Urothelium cell line (cell line): ENCODE data around the gene EEF1A1.
"Not testable (repeated sequence)": the region's sequence is repeated elsewhere in the genome, so short reads cannot be mapped to it uniquely, and the experiment has no call there.

Experiments used
- DNase-seq: peaks from one replicate; pipeline ENCODE4 v3.0.0; 2011; ENCODE audit warnings: low spot score, mixed read lengths
- FAIRE-seq: peaks from 2 replicates; lab custom pipeline; 2011; peaks lifted over from hg19 to GRCh38; lab: Jason Lieb, UNC

Gene EEF1A1

GRCh38 chr6:73538116-73538779, 17.4 kb upstream of the EEF1A1 start:
- FAIRE-seq, result no peak
- DNase-seq, result no peak

DNA sequence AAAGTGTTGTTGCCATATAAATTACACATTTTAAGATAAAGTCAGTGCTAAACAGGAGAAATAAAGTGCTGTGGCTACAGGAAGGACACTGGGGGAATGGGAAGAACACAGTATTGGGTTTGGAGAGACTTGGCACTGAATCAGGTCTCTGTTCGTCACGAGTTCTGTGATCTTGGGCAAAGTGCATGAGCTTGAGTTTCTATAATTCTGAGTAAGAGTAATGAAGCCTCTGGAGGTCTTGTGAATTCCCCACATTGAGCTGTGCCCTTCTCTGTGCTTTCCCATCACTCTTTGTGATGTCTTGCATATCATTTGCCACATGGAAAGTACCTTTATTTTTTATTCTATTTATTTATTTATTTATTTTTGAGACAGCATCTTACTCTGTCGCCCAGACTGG, 16.8 kb upstream of the EEF1A1 start:
- DNase-seq (no peak), FAIRE-seq (no peak)

- FAIRE-seq (no peak), DNase-seq (no peak)
Observed at GRCh38 chr6:73534628-73535027, 13.8 kb upstream of the EEF1A1 start.

DNA sequence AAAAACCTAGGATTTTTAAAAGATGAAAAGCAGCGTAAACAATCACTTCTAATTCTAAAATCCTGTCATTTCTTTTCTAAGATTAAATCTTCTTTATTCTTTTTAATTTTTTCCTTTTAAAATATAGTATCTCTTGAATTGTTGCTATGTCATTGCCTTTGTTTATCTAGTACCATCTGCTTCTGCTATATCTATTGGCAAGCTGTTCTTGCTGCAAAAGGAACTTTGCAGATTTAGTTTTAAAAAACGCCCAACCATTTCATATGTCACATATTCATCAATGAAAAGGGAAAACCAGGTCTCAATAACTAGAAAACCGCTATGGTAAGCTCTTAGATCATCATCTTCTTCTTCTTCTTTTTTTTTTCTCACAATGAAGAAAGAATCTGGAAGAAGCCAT, 11.5 kb upstream of the EEF1A1 start:
- FAIRE-seq (no peak), DNase-seq (no peak)

GRCh38 chr6:73528897-73529296, 8.1 kb upstream of the EEF1A1 start:
- no peak for FAIRE-seq
- no peak for DNase-seq

GRCh38 chr6:73525546-73526330, 4.9 kb upstream of the EEF1A1 start:
- DNase-seq, result no peak
- no peak for FAIRE-seq

DNA sequence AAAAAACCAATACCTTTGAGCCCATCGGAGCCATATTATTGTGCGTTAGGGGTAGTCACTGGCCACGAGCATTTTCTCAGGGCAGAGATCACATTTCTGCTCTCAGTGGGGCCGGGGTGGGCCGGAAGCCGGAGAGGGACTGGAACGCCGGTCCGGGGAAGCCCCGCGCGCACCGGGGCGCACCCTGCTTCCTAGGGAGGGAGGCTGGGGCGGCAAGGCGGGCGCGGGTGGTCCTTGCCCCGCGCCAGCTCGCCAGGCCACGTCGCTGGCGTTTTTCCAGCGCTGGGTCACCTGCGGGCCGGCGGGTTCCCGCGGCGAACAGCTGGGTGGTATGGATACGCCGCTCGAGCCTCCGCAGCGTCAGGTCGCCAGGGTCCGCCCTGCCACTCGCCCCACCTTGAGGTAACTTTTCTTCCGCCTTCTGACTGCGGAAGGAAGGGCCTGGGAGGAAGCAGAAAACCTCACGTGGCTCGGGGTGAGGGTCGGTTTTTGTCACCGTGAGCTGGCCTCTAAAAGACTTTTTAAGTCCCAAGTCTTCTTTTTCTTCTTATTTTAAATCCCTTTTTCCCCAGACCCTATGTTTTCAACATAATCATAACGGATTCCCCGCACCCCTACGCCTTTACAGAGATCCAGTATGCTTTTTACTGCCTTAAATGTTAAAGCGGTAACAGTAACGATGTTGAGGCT, 2.7 kb upstream of the EEF1A1 start:
- peak; percentile 41 for DNase-seq
- FAIRE-seq, result no peak

GRCh38 chr6:73521351-73521985, 636 bp upstream of the EEF1A1 start:
- FAIRE-seq, result no peak
- peak; percentile 56 for DNase-seq

GRCh38 chr6:73519926-73520687, 725 bp downstream of the EEF1A1 start:
- DNase-seq (peak; percentile 65), FAIRE-seq (no peak)

DNA sequence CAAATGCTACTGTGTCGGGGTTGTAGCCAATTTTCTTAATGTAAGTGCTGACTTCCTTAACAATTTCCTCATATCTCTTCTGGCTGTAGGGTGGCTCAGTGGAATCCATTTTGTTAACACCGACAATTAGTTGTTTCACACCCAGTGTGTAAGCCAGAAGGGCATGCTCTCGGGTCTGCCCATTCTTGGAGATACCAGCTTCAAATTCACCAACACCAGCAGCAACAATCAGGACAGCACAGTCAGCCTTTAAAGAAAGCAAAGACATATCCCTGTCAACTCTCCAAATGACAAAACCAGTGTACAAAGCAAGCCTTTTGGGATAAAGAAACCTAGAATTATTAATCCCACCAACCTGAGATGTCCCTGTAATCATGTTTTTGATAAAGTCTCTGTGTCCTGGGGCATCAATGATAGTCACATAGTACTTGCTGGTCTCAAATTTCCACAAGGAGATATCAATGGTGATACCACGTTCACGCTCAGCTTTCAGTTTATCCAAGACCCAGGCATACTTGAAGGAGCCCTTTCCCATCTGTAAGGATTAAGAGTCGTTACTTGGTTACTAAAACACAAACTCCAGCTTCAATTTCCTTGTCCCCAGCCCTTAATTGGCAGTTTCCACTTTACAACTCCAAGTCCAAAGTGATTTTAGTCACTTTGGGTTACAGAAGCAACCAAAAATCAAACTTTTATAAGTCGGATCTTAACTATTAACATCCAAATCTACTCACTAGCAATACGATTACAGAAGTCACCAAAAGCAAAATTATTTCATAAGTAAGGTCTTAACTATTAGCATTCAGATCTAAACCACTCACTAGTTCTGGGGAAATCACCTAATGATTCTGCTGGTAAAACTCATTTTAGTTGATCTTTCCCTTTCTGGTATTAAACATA, 1.6 kb downstream of the EEF1A1 start:
- FAIRE-seq, DNase-seq: not testable (repeated sequence)

- not testable (repeated sequence) for DNase-seq, FAIRE-seq
Observed at GRCh38 chr6:73518100-73518981, 2.5 kb downstream of the EEF1A1 start.

- FAIRE-seq (no peak), DNase-seq (no peak)
Observed at GRCh38 chr6:73516514-73517489, 4.0 kb downstream of the EEF1A1 start.

GRCh38 chr6:73515204-73515655, 5.6 kb downstream of the EEF1A1 start:
- no peak for FAIRE-seq
- DNase-seq, result no peak

DNA sequence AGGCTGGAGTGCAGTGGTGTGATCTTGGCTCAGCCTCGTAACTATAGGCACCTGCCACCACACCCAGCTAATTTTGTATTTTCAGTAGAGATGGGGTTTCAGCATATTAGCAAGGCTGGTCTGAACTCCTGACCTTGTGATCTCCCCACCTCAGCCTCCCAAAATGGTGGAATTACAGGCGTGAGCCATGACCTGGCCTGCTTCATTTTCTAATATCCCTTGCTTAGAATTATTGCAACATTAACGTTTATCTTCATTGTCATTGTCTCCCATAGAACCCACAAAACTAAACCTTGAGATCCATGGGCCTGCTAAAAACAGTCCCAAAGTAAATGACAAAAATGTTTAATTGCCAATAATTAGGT, 6.1 kb downstream of the EEF1A1 start:
- DNase-seq (no peak), FAIRE-seq (no peak)

- DNase-seq, result no peak
- FAIRE-seq, result no peak
Observed at GRCh38 chr6:73513496-73513854, 7.4 kb downstream of the EEF1A1 start.

GRCh38 chr6:73511796-73512195, 9.0 kb downstream of the EEF1A1 start:
- DNase-seq (no peak), FAIRE-seq (no peak)

- FAIRE-seq (no peak), DNase-seq (no peak)
Observed at GRCh38 chr6:73509851-73510250, 11.0 kb downstream of the EEF1A1 start.
